K562 (cell line): ENCODE results near the gene KRTCAP2. TPM values are rescaled to one million over a fixed set of nuclear protein-coding genes. Genes with fewer than 3 reads are reported as not detected.
A peak's percentile ranks its signal among the peaks of the same experiment; 100 is the strongest.

Experiments
- ATAC-seq: fragments of 200-7000 bp; cut with Tn5 transposase; 3 replicates; pipeline ENCODE4 v1.9.1; 2020; ENCODE audit warnings: moderate library complexity
- BruUV-seq: library from RNA; stranded (reverse); fragments of 400-500 nt; replicated peaks from 2 replicates; lab custom pipeline; 2021; lab: Mats Ljungman, UMichigan
- CTCF ChIA-PET: fragments of 300-600 bp; formaldehyde crosslinking; extraction: SDS; loops from one replicate; lab custom pipeline; 2021; ENCODE audit warnings: low intra/inter-chr PET ratio; lab: Yijun Ruan, JAX
- POLR2A ChIA-PET: fragments of 300-600, 350-650 bp; sonication (Branson Sonifier 250); formaldehyde crosslinking; extraction: SDS; loops from one replicate; lab custom pipeline; 2021; ENCODE audit warnings: antibody characterized with exemption, inconsistent platforms; lab: Yijun Ruan, JAX
- DNase-seq, 4 experiments: peaks; one replicate each; pipeline versions ENCODE4 v3.0.0 to v3.0.0-alpha.2; 2011 to 2018; ENCODE audit warnings: low spot score in 3 of 4, mixed read lengths in 3 of 4; ENCODE audit errors: extremely low read depth in 1 of 4
- FAIRE-seq: peaks from 2 replicates; lab custom pipeline; 2011; peaks lifted over from hg19 to GRCh38; lab: Jason Lieb, UNC
- H2AFZ ChIP-seq: 2 replicates; pipeline ENCODE4 v1.6.0; 2011; ENCODE audit warnings: low read depth, low read length, control low read depth, inconsistent platforms
- H3K27ac ChIP-seq: fragments of 200-600 bp; 3 replicates; pipeline ENCODE4 v1.8.0; 2011; ENCODE audit warnings: low read depth, mild to moderate bottlenecking, control low read depth, inconsistent platforms, low read length, moderate library complexity, mixed read lengths; ENCODE audit errors: extremely low read depth
- H3K27me3 ChIP-seq, 2 experiments: fragments of 300-600 bp in 1 of 2; 2 replicates in 1 of 2; 3 replicates in 1 of 2; pipeline versions ENCODE4 v1.6.0 to v1.8.0; 2011; ENCODE audit warnings: inconsistent platforms in 2 of 2, low read length in 2 of 2, mild to moderate bottlenecking in 1 of 2, mixed read lengths in 1 of 2, moderate library complexity in 1 of 2; ENCODE audit not compliant: control insufficient read depth in 2 of 2, insufficient read depth in 2 of 2
- H3K36me3 ChIP-seq: fragments of 300-600 bp; 3 replicates; pipeline ENCODE4 v1.8.0; 2011; ENCODE audit warnings: mild to moderate bottlenecking, low read length, inconsistent platforms; ENCODE audit not compliant: control insufficient read depth, insufficient read depth
- H3K4me1 ChIP-seq, 2 experiments: fragments of 200-600 bp in 1 of 2; replicated peaks in 1 of 2; 2 replicates in 1 of 2; 3 replicates in 1 of 2; pipeline versions ENCODE4 v1.5.1 to v1.8.0; 2011; ENCODE audit warnings: inconsistent platforms in 2 of 2, low read length in 2 of 2, mild to moderate bottlenecking in 1 of 2, mixed read lengths in 1 of 2, moderate library complexity in 1 of 2; ENCODE audit not compliant: control insufficient read depth in 2 of 2, insufficient read depth in 2 of 2
- H3K4me2 ChIP-seq: 2 replicates; pipeline ENCODE4 v1.6.1; 2011; ENCODE audit warnings: low read length, control low read depth, inconsistent platforms, mixed read lengths; ENCODE audit not compliant: insufficient read depth
- H3K4me3 ChIP-seq: fragments of 200-600 bp; sonication (generic), shearing (Covaris generic); 2 replicates; pipeline ENCODE4 v1.5.1; 2016; ENCODE audit warnings: control low read depth, inconsistent platforms
- H3K79me2 ChIP-seq: fragments of 200-600 bp; 3 replicates; pipeline ENCODE4 v1.8.0; 2011; ENCODE audit warnings: low read length, inconsistent platforms; ENCODE audit not compliant: control insufficient read depth, insufficient read depth
- H3K9ac ChIP-seq, 2 experiments: 2 replicates each; pipeline versions ENCODE4 v1.6.0 to v1.6.1; 2011; ENCODE audit warnings: low read depth in 2 of 2, low read length in 2 of 2, control low read depth in 1 of 2, inconsistent platforms in 1 of 2, mild to moderate bottlenecking in 1 of 2, mixed read lengths in 1 of 2; ENCODE audit not compliant: insufficient read depth in 1 of 2
- H3K9me1 ChIP-seq: one replicate; pipeline ENCODE4 v1.6.0; 2011; ENCODE audit warnings: inconsistent platforms, mild to moderate bottlenecking, low read length, moderate library complexity; ENCODE audit not compliant: control insufficient read depth, insufficient read depth
- H3K9me3 ChIP-seq: replicated peaks from 2 replicates; pipeline ENCODE4 v1.5.1; 2011; ENCODE audit warnings: low read depth, low read length, inconsistent platforms; ENCODE audit not compliant: control insufficient read depth, insufficient read depth
- H4K20me1 ChIP-seq: replicated peaks from 2 replicates; pipeline ENCODE4 v1.6.1; 2011; ENCODE audit warnings: low read length, inconsistent platforms, mixed read lengths; ENCODE audit not compliant: control insufficient read depth, insufficient read depth
- C11orf30 ChIP-seq: fragments of 450-650 bp; IDR thresholded peaks from 2 replicates; pipeline ENCODE4 v1.6.1; 2016; ENCODE audit warnings: low read depth, mild to moderate bottlenecking
- DNMT1 ChIP-seq: fragments of 450-650 bp; IDR thresholded peaks from 2 replicates; pipeline ENCODE4 v1.6.1; 2016; ENCODE audit warnings: antibody characterized with exemption, mild to moderate bottlenecking
- ETV6 ChIP-seq, 3 experiments: fragments of 150-350 bp in 1 of 3; sonication (generic) in 1 of 3; formaldehyde crosslinking in 1 of 3; IDR thresholded peaks; 2 replicates each; pipeline versions ENCODE4 v1.6.1 to v1.8.0; 2014 to 2022; ENCODE audit warnings: borderline replicate concordance in 2 of 3, low read depth in 2 of 3, antibody characterized with exemption in 1 of 3, low read length in 1 of 3, mild to moderate bottlenecking in 1 of 3, missing genetic modification reagents in 1 of 3
- HMGN3 ChIP-seq: IDR thresholded peaks from 2 replicates; pipeline ENCODE4 v1.6.1; 2011; ENCODE audit warnings: borderline replicate concordance, low read depth, mild to moderate bottlenecking, mixed read lengths, low read length; ENCODE audit not compliant: insufficient read length; ENCODE audit errors: extremely low read depth
- MTA1 ChIP-seq: fragments of 450-650 bp; IDR thresholded peaks from 2 replicates; pipeline ENCODE4 v1.6.1; 2017; ENCODE audit warnings: borderline replicate concordance
- SRSF1 ChIP-seq: fragments of 200-400 bp; formaldehyde crosslinking; IDR thresholded peaks from 2 replicates; pipeline ENCODE4 v1.6.1; 2017; ENCODE audit warnings: mild to moderate bottlenecking, low read depth, low read length, moderate library complexity
- ZNF316 ChIP-seq: fragments of 450-650 bp; IDR thresholded peaks from 2 replicates; pipeline ENCODE4 v1.6.1; 2016
- ZNF780A ChIP-seq: fragments of 250-450 bp; sonication (Bioruptor Pico); IDR thresholded peaks from 2 replicates; pipeline ENCODE4 v1.5.0; 2021; ENCODE audit warnings: mild to moderate bottlenecking
- WGBS: fragments of 100-300 bp; shearing (Covaris generic); methylation state at CpG from one replicate; pipeline ENCODE4 v1.1.6; 2016; ENCODE audit warnings: low coverage, mixed read lengths; ENCODE audit not compliant: insufficient coverage; ENCODE audit errors: missing lambda C conversion rate; 5-methylcytosine and 5-hydroxymethylcytosine counted together
- in situ Hi-C: fragments of 300-500 bp; cut with MboI; formaldehyde crosslinking; loops from 4 replicates; pipeline ENCODE4 v1.15.0; 2018; ENCODE audit warnings: inconsistent platforms, mixed read lengths
- intact Hi-C: fragments of 100-400 bp; cut with micrococcal nuclease; formaldehyde crosslinking; loops from 2 replicates; pipeline ENCODE4 v1.14.2; 2022
- polyA plus RNA-seq, 8 experiments: library from polyadenylated mRNA; depleted of rRNA in 4 of 8; stranded (reverse) in 5 of 8; unstranded in 3 of 8; fragments of >200 nt; fragmentation: Nextera tagmentation in 2 of 8; fragmentation: Illumina TruSeq in 1 of 8; extraction: Ambion mirVana in 2 of 8; extraction: Trizol in 1 of 8; gene quantifications; 2 replicates each; pipeline versions ENCODE4 v1.2.1 to v1.2.3, GENCODE V29; 2011 to 2014; ENCODE audit warnings: inconsistent platforms in 1 of 8, missing spikeins in 1 of 8
- total RNA-seq, 7 experiments: library from RNA; depleted of rRNA in 6 of 7; stranded (reverse); fragments of >200 nt in 6 of 7; fragmentation: Illumina TruSeq in 2 of 7; extraction: Trizol in 2 of 7; gene quantifications; 2 replicates each; pipeline versions ENCODE4 v1.2.1 to v1.2.3, GENCODE V29; 2011 to 2021; ENCODE audit warnings: low replicate concordance in 1 of 7
- TF ChIP-seq, protein P1 (sequence below), 2 experiments: fragments of 450-650 bp; IDR thresholded peaks; 2 replicates each; pipeline ENCODE4 v1.6.1; 2016
- TF ChIP-seq, protein P2 (sequence below): fragments of 450-650 bp; formaldehyde crosslinking; IDR thresholded peaks from 2 replicates; pipeline ENCODE4 v1.4.0; 2022; ENCODE audit warnings: missing genetic modification characterization

The KRTCAP2 gene
- total and polyA plus RNA-seq, 9 of the 15 experiments (the other 6 are each of a cell fraction or from before 2014, with no cell fraction given): 126 to 436 (median 244) TPM

DNA sequence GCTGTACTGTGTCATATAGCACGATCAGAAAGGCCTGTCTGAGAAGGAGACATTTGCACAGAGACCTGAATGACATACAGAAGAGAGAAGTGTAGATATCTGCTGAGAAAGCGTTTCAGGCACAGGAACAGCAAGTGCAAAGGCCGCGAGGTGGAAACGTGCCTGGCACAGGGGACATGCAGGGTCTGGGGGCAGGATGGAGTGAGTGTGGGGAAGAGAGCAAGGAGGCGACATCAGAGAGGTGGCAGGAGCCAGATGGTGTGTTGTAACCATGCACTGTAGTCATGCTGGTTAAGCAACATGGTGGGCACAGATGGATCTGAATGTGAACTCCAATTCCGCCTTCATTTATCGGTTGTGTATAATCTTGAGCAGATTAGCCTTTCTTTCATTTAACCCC lies 13.0 kb downstream of the KRTCAP2 start:
- ATAC-seq (no peak), FAIRE-seq (no peak), DNase-seq (no peak)
- no peaks in the 10 kb centered on the region for H3K9me1 ChIP-seq
- no peaks in the 10 kb centered on the region for H3K36me3 ChIP-seq
- H3K4me1 ChIP-seq: no peaks in the 10 kb centered on the region; a peak in 1 of 5 replicates
- no peak overlapping the region for H3K9ac ChIP-seq
- no peak for TF ChIP-seq MTA1
- TF ChIP-seq, protein P1, sequence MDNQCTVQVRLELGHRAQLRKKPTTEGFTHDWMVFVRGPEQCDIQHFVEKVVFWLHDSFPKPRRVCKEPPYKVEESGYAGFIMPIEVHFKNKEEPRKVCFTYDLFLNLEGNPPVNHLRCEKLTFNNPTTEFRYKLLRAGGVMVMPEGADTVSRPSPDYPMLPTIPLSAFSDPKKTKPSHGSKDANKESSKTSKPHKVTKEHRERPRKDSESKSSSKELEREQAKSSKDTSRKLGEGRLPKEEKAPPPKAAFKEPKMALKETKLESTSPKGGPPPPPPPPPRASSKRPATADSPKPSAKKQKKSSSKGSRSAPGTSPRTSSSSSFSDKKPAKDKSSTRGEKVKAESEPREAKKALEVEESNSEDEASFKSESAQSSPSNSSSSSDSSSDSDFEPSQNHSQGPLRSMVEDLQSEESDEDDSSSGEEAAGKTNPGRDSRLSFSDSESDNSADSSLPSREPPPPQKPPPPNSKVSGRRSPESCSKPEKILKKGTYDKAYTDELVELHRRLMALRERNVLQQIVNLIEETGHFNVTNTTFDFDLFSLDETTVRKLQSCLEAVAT (IDR thresholded peaks at IDR 0.05): no peak
- TF ChIP-seq DNMT1: no peak
- TF ChIP-seq, protein P2, sequence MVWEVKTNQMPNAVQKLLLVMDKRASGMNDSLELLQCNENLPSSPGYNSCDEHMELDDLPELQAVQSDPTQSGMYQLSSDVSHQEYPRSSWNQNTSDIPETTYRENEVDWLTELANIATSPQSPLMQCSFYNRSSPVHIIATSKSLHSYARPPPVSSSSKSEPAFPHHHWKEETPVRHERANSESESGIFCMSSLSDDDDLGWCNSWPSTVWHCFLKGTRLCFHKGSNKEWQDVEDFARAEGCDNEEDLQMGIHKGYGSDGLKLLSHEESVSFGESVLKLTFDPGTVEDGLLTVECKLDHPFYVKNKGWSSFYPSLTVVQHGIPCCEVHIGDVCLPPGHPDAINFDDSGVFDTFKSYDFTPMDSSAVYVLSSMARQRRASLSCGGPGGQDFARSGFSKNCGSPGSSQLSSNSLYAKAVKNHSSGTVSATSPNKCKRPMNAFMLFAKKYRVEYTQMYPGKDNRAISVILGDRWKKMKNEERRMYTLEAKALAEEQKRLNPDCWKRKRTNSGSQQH: no peak
- TF ChIP-seq C11orf30: peak; percentile 22; the same call in 1 of the 2 replicates
- peak; percentile 23; the same call in 1 of the 2 replicates for TF ChIP-seq ZNF316
- TF ChIP-seq ZNF780A (CRISPR knock-in tag): no peak
- TF ChIP-seq HMGN3: no peak
- no peak for TF ChIP-seq ETV6 (IDR thresholded peaks at IDR 0.05; ENCODE audit: borderline replicate concordance in 1 of 2, low read depth in 2 of 2, low read length in 1 of 2)
- TF ChIP-seq ETV6 (CRISPR knock-in tag; IDR thresholded peaks at IDR 0.05; ENCODE audit: borderline replicate concordance): no peak
- TF ChIP-seq SRSF1: no peak
- in situ Hi-C loops (no loop called here), intact Hi-C loops (no loop called here)
- no peaks in the 10 kb centered on the region for H4K20me1 ChIP-seq
- no peak overlapping the region for H3K4me2 ChIP-seq
- no peaks in the 10 kb centered on the region for H3K9me3 ChIP-seq
- H3K27me3 ChIP-seq: no peaks in the 10 kb centered on the region
- H3K79me2 ChIP-seq: no peaks in the 10 kb centered on the region
- POLR2A ChIA-PET: no interaction called here
- H3K27ac ChIP-seq: no peak overlapping the region
- CTCF ChIA-PET: no interaction called here
- 0 out of 2 replicates have a peak overlapping the region, but pooled peaks have one; percentile 33 for H2AFZ ChIP-seq
- 40% methylated on average over 8 of the region's 8 CpGs for WGBS
- BruUV-seq: no TSS peak
- H3K4me3 ChIP-seq: no peak overlapping the region
